ENCODE data around the gene SPOCK3.

SPOCK3 gene

DNA sequence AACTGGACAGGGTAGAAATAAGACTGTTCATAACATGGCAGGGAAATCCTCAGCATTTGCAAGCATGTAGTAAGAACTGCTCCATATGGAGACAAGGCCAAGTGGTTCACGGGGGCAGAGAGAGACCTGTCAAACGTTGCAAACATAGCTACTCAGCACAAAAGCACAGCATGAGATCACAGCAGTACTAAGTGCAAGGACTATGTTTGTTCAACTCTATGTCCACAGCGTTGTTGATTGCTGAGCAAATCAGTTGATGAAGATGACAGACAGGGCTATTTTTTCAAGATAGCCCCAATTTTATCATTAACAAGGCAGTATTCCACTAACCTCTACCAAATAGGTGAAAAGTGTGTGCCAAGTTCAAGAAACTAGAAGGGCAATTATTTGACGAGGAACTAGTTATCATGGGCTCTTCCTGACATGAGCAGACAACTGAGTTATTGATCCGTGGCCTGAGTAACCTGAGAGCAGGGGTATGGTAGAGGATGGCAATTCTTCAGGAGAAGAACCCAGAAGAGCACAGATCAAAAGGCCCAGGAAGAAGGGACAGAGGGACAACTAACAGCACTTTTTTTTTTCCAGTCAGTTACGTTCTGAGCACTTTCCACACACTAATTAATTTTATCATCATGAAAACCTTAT is 57.4 kb downstream of the SPOCK3 start:
- no peak for DNase-seq (ENCODE audit: low read depth in 2 of 2)

DNA sequence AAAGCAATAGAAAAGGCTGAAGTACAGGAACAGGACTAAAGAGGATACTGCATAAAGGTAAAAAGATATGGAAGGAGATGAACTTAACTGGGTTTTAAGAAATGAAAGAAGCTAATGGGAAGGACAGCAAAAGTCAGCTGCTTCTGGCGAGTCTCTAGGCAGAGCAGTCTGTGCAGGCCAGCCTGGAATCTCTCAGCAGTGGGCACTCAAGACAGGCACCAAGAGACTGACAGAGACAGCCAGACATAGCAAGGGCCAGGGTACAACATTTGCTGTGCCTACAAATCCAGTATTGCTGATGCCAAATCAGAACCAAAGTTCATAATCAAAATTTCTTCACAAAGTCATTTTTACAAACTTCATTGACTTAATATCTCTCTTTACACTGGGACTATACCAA is 62.4 kb downstream of the SPOCK3 start:
- DNase-seq (ENCODE audit: low read depth in 2 of 2) = no peak

DNA sequence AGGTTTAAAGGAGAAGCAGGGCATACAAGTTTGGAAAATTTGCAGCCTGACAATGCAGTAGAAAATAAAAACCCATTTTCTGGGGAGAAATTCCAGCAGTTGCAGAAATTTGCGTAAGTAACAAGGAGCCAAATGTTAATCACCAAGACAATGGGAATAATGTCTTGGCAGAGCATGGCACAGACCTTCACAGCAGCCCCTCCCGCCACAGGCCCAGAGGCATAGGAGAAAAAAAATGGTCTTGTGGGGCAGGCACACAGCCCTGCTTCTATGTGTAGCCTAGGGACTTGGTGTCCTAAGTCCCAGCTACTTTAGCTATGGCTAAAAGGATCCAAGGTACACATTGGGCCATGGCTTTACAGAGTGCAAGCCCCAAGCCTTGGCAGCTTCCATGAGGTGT is 65.7 kb downstream of the SPOCK3 start:
- DNase-seq (ENCODE audit: low read depth in 2 of 2) = no peak

DNA sequence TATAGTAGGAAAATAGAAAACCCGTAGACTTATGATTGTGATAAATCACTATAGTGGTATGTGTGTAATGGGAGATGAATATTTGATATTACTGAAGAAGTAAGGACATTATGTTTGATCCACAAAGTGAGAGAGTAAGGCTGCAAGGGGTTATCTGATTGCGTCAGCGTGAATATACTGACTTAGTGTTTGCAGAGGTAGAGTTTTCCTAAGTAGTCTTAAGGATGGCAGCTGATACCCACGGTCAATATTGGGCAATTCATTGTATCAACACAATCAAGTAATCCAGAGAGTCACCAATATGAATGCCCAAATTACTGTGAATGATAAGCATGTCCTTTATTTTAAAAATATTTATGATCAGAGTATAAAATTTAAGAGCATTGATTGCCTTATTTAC is 83.7 kb downstream of the SPOCK3 start:
- no peak for DNase-seq (ENCODE audit: low read depth in 2 of 2)

DNA sequence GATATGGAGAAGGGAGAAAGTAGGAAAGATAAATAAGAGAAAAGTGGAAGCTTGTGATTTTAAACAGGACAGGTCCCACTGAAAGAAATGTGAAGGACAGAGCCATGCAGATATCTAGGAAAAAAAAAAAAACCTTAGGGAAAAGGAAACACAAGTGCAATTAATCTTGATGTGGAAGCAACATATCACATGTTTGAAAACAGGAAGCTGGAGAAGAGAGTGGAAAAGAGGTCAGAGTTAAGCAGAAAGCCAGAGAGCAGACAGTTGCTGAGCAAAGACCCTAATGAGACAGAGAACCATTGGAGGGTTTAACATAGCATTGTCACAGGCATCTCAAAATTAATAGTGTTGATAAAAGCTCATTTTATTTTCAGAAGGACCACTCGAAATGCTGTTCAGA is 89.7 kb downstream of the SPOCK3 start:
- DNase-seq (ENCODE audit: low read depth in 2 of 2) = no peak

DNA sequence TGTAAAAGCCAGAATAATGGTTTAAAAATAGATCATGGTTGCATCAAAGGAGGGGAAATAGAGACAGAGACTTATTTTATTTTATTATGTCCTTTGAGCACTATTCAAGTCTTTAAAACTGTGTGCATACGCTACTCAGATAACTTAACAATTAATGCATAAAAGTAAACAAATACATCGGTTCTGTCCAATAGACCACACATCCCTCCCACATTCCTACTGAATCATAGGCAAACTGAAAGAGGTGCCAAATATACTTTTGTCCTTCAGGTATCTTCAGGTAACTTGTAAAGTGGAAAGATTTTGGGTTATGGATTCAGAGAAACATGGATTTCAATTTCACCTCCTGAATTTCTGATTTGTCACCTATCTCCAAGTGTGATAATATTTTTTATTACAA is 91.3 kb downstream of the SPOCK3 start:
- DNase-seq (ENCODE audit: low read depth in 2 of 2) = no peak

DNA sequence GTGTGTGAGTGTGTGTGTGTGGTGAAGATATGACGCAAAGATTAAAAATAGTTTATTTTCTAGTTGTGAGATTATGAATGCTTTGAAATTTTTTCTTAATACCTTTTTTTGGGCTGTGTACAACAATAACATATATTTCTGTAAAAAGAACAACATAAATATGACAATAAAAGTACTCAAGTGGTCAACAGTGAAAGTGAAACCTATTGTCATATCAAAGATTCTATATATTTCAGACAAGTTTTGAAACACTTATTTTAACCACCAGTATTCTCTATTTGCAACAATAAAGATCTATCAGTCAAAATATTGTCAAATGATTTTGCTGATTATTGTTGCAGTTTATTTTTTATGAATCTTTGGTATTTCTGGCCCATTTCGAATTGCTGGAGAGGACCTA is 98.0 kb downstream of the SPOCK3 start:
- DNase-seq (ENCODE audit: low read depth in 2 of 2) = no peak

DNA sequence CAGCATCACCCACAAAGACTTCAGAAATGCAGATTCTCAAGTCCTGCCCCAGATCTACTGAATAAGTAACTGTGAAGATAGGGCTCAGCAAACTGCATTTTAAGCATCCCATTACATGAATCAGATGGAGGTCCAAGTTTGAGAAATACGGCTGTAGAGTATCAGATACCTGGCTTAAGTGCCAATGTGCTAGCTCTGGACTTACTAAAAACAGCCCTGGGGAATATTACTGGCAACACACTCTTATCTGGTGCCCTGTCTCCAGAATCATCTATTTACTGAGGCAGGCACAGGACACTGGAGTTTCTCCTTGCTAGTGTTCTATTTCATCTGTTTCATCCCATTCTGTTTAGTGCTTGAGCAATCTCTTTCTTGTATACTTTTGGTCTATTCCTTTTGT is 105.1 kb downstream of the SPOCK3 start:
- no peak for DNase-seq (ENCODE audit: low read depth in 2 of 2)

DNA sequence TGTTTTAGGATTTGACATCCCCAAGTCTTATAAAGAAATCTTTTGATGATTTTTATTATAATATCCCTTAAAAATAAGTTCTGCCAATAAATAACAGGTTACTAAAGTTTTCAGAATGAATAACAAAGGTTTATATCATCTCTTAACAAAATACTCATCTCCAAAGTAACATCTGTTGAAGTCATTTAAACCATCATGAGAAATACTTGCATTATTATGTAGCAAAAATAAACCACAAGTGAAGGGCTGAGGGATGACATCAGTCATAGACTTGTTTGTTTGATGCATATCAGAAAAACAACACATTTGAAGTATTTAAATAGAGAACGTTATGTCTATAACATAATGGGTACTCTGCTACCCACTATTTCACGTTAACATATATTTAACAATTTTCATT is 114.9 kb downstream of the SPOCK3 start:
- DNase-seq (ENCODE audit: low read depth in 2 of 2) = no peak

DNA sequence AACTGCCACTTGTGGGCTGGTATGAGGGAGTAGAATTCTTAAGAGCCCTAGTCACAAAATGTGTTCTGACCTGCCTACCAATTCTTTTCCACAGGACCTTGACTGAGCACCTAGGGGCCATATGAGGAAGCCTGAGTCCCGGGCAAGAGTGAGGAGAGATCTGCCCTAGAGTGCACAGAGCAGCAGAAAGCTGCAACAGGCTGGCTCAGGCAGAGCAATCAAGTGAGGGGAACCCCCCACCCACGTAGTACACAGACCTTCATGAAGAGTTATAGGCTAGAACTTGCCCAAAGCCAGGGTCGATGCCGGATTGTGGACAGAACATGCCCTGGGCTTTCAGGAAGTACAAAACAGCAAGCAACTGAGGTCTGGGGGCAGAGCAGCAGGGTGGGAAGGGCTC is 117.0 kb downstream of the SPOCK3 start:
- no peak for DNase-seq (ENCODE audit: low read depth in 2 of 2)

DNA sequence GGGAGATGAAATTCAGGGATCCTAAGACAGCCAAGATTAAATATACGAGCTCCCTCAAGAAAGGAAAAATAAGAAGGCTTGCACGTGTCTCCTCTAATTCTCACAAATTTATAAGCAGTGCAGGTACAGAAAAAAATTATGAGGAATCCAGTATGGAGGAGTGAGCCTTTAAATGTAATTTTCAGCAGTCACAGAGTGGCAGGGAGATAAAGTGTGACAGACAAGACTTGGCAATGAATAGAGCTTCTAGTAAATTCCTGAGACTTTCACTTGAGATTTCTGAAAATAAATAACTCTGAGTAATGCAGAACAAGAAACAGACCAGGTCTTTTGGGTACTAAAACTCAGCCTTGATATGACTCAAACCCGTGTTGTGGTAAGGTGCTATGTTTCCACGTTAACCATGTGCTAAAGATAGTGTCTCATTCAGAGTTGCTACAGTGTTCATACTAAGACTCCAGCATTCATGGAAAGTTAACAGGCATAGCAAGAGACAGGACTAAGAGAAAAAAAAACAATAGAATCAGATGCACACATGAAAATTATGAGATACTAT is 119.8 kb downstream of the SPOCK3 start:
- no peak for DNase-seq (ENCODE audit: low read depth in 2 of 2)

DNA sequence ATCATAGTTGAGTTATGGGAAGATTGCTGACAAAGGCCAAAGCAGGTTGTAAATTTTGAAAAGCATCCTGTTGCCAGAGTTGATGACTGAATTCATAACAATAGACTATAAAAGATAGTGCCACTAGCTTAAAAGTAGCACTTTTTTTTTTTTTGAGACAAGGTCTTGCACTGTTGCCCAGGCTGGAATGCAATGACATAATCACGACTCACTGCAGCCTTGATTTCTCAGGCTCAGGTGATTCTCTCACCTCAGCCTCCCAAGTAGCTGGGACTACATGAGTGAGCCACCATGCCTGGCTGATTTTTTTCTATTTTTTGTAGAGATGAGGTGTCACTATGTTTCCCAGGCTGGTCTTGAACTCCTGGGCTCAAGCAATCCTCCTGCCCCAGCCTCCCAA is 122.7 kb downstream of the SPOCK3 start:
- no peak for DNase-seq (ENCODE audit: low read depth in 2 of 2)

DNA sequence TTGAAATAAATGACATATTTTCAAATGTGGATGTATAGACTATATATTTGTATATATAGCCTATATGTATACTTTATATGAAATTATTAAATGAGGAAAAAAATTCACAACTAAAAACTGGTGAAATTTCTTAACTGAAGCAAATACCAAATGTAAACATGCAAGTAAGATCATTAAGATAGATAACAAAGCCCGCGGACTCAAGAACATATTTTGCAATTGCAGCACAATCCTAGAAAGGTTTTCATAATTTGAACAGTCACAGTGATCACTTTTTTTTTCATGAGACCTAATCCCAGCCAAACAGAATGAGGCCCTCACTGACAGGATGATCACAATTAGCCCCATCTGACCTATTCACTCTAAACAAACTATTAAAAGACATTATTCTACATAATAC is 123.2 kb downstream of the SPOCK3 start:
- no peak for DNase-seq (ENCODE audit: low read depth in 2 of 2)

DNA sequence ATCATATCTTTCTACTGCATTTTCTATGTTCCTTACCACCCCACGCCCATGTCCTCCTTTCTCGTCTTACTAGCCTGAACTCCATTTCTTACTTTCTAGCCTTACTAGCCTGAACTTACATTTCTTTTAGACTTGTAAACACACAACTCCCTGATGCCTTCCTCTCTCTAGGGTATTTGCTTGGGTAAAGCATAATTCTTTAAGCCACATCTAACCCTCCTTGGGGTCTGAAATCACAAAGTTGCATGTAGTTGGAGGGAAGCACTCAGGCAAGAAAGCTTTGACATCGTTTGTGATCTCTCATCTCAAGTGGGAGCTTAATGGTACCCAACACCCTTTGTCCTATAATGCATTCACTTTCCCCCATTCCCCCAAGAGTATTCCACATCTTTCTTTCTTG is 124.4 kb downstream of the SPOCK3 start:
- no peak for DNase-seq (ENCODE audit: low read depth in 2 of 2)

DNA sequence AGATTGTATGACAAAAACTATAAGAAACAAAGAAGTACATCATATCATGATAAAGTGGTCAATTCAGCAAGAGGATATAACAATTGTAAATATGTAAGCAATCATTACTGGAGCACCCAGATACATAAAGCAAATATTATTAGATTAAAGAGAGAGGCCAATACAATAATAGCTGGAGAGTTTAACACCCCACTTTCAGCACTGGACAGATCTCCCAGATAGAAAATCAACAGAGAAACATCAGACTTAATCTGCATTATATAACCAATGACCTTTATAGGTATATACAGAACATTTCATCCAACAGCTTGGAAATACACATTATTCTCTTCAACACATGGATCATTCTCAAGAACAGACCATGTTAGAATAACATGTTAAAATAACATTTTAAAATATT is 128.4 kb downstream of the SPOCK3 start:
- DNase-seq (ENCODE audit: low read depth in 2 of 2) = no peak

DNA sequence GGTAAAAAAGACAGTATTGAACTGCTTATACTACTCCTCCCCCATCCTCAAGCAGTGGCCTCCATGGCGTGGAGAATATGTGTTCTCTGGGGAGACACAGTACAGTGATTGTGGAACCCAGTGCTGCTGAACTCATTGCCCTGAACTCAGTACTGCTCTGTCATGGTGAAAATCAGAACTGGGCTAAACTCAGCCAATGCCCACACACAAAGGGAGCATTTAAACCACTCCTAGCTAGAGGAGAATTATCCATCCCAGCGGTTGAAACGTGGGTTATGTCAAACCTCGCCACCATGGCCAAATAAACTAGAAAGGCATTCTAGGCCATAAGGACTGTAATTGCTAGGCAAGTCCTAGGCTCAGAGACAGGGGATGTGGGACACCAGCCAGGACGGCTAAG is 131.8 kb downstream of the SPOCK3 start:
- DNase-seq (ENCODE audit: low read depth in 2 of 2) = no peak

DNA sequence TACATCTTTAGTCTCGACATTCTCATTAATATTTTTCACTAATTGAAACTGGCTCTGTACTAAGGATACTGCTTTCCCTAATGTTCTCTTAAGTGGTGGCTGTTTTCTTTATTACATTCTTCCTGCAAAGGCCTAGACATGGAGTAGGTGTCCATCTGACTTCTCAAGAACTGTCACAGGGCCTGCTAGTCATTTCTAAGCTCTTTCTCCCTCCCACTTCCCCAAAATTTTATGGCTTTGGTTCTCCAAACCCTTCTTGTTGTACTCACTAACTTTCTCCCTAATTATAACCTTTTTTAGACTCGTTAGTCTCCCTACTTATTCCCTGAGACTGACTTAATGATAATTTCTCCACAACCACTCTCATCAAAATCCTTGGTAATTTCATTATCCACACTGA is 133.3 kb downstream of the SPOCK3 start:
- no peak for DNase-seq (ENCODE audit: low read depth in 2 of 2)

DNA sequence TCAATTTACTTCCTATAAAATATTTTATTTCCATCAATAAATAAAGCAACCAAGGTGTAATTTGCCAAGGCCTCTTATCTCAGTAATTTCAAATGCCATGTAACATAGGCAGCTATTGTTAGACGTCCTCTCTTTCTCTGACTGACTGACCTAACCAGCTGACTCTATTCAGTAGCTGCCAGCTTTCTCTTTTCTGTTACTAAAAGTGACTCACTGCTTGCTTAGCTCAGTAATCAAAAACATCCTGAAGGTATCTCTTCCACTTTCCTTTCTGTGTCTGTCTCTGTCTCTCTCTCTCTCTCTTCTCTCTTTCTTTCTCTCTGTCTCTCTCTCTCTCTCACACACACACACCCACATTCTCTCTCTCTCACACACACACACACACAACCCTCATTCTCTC is 134.2 kb downstream of the SPOCK3 start:
- no peak for DNase-seq (ENCODE audit: low read depth in 2 of 2)

DNA sequence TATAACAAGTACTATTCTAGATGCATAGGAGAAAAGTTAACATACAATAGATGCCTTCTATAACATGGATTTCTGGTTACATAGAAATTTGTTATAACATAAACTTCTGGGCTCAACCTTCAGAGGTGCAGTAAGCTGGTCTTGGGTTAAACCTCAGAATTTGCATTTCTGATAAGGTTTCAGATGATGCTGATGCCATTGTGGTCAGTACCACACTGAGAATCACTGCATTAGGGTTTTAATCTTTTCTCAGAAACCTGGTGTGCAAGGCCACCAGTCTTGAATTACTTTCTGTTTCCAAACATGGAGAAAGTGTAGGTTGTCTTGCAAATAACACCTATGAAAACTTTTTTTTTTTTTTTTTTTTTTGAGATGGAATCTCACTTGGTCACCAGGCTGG is 146.2 kb downstream of the SPOCK3 start:
- no peak for DNase-seq (ENCODE audit: low read depth in 2 of 2)

DNA sequence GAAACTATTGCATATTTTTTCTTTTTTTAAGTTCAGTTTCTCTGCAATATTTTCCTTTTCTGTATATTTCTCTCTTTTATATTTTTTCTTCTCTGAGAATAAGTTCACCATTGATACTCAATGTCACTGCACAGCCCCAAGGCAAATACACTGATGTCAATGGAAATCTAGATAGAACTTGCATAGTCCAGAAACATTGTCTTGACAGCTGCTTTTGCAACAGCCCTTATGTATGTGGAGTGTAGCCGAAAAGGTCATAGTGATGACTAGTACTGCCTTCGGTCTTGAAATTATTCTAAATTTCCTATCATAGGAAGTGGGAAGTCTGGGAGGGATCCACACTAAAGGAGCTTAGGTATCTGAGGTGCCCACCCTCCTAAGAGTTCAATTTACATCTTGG is 150.0 kb downstream of the SPOCK3 start:
- no peak for DNase-seq (ENCODE audit: low read depth in 2 of 2)

DNA sequence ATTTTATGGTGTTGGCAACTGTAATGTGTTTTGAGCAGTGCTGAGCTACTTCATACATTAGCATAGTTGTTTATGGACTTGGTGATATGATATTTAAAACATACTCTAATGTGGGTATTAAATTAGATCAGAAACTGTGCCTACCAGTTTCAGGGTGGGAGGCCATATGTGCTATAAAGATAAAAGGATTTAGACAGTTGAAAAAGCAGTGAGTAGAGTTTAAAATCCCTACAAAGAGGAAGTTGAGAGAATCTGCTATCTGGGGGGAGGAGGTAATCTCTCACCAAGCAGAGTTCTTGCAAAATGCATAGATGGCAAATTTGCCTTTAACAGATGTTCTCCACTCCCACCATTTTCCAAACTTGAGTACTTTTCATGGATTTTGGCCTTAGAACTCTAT is 154.5 kb downstream of the SPOCK3 start:
- DNase-seq (ENCODE audit: low read depth in 2 of 2) = no peak

DNA sequence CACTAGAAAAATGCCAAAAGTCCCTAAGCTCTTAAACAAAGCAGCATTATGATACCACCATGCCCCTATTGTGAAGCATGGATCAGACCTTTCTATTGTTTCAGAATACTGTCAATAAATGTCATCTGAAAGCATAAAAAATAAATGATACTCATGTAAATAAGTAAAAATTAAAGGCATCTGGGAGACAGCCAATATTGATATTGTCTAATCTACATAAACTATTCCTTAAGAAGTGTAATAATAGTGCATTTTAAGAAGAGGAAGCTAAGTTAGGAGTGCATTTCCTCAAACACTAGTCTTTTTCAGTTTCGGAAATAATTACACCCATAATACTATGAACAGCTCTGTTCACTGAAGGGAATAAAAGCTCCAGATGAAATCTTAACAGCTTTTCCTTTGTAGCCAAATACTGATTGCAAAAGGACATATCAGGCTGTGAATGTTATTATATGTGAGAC is 181.6 kb downstream of the SPOCK3 start:
- DNase-seq (ENCODE audit: low read depth in 2 of 2) = no peak

DNA sequence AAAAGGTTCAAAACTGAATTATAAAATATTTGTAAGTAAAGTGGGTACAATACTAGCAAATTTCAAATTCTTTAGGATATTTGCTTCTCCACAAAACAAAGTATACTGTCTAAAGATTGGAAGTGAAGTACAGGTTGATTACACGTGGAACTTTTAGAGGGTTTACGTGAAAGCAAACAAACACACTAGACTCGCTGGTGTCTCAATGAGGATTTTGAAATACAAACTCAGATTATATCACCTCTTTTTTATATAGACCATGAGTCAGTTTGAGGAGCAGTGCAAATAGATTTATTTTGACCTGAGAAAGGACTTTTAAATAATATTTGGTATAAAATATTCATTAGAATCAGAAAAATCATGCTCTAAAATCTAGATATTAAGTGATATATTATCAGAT is 185.0 kb downstream of the SPOCK3 start:
- DNase-seq (ENCODE audit: low read depth in 2 of 2) = no peak

DNA sequence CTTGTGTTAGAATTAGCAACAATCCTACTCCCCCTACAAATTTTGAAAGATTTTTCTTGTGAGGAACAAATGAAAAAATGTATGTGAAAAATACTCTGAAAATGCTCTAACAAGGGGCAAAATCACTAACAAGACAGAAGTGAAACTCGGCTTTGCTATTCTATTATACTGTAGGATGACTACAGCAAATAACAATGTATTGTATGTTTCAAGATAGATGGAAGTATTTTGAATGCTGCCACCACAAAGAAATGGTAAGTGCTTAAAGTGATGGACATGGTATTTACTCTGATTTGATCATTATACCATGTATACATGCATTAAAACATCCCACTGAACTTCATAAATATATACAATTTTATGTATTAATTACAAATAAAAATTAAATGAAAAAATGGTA is 192.8 kb downstream of the SPOCK3 start:
- DNase-seq (ENCODE audit: low read depth in 2 of 2) = no peak
